GM21529 (cell line): ENCODE data around the gene TMEM258.

Experiments
- ATAC-seq: cut with Tn5 transposase; IDR thresholded peaks from one replicate; pipeline ENCODE4 v1.9.1; 2021; ENCODE audit not compliant: unreplicated experiment

Gene TMEM258

DNA sequence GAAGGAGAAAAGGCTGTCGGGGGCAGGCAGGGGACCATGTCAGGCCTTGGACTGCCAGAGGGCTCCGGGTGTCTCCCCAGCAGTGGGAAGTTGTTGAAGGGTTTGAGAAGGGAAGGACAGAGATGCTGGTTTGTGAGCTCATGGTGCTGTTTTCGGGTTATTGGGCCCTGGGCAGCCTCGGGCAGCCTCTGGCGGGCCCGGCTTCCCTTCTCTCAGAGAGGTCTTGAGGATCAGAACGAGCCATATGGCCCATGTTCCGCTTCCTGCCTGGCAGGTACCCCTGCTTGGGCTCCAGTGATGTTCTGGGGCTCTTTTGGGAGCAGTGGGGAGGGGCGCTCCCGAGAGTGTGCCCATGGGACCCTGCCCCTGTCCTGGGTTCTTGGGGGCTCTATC, 30.2 kb downstream of the TMEM258 start:
- no peak for ATAC-seq

DNA sequence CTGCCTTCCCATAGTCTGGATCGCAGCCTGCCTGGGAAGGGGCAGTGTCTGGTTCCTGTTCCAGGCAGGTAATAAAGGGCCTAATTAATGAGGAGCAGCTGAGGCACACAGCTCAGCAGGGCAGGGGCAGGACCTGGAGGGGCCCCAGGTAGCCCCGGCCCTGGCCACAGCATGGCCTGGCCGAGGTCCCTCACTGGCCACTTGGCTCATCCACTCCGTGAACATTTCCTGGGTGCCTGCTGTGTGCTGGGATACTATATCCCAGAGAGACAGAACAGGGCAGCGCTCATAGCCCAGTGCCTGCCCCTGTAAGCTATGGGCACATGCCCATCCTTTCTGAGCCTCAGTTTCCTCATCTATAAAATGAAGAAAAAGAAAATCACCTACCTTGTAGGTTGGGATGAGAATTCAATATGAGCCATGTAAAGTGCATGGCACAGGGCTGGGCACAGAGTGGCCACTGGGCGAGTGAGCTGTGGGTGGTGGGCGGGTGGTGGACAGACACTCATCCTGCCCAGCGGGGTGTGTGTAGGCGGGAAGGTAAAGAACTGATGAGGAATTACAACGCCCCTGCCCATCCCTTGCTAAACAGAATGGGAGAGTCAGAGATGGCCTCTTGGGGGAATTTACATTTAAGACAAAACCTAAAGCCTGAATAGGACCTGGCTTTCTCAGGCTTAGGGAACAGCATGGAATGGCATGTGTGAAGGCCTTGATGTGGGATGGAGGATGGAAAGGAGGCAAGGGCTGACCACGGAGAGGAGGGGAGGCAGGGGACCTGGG, 30.8 kb downstream of the TMEM258 start:
- no peak for ATAC-seq

DNA sequence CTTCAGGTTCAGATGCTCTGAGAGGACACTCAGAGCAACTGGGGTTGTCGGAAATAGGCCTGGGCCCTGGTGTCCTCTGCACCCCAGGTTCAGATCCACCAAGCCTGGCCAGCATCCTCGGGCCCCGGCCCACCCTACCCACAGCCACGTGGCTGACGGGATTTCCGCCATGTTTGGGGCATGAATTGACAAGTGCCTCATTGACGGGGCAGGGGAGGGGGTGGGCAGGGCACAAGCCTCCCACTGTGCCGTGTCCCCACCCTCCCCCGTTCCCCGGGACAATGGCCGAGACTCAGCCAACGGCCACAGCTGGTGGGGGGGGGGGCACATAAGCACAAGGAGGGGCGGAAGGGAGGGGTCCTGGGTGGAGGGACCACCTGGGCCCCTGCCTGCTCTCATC, 31.5 kb downstream of the TMEM258 start:
- ATAC-seq = no peak

DNA sequence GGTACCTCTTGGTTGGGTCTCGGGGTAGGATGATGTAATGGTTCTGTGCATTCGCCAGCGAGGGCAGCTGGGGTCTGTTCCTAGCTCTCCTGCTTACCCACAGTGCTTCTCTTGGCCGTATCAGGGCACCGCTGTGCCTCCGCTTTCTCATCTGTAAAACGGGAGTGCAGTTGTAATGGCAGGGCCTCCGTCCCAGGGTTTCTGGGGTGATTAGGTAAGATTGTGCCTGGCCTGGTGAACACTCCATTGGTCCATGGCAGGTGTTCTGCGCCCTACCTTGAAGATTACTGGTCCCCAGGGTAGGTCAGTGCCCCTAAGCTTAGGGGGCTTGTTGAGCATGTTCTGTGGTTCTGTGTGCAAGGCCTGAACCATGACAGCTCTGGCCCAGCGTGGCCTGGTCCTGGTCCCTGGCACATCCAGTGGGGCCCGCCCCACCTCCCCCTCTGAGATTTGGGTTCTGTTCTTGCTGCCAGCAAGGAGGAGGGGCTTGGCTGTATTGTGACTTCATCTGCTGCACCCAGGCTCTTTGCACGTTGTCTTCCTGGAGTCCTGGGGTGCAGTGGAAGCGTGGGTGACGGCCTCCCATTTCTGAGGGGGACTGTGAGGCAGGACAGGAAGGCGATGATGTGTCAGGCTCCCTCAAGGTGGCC, 35.1 kb downstream of the TMEM258 start:
- ATAC-seq = no peak

DNA sequence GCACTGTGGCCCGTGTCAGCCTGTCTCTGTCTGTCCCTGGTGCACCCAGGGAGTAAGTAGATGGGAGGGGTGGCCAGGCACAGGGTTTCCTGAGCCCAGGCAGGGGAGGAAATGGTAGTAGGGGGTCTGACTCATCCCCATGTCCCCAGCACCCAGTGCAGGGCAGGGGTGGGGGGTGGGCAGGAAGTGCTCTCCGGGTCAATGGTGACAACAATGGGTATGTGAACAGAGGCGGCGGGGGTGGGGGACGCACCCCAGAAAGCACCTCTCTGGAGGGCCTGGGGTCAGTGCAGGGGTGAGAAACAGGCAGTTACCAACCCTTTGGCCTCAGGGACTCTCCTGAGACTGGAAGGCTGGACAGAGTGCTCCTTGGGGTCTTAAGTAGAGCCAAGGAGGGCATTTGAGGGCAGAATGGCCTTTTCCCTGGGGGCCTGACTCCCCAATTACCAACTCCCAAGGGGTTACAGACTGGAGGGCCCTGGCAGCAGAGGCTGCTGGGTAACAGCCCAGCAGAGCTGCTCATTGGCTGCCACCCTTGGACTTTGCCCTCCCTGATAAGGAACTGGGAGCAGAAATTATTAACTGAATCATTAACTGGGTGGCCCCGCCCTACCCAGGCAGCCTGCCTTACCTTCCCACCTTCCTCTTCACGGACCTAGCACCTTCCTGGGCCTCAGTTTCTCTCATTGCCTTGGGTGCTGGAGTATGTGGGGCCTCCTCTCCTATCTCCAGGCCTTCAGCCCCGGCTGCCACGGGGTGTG, 35.8 kb downstream of the TMEM258 start:
- ATAC-seq = peak; percentile 41

DNA sequence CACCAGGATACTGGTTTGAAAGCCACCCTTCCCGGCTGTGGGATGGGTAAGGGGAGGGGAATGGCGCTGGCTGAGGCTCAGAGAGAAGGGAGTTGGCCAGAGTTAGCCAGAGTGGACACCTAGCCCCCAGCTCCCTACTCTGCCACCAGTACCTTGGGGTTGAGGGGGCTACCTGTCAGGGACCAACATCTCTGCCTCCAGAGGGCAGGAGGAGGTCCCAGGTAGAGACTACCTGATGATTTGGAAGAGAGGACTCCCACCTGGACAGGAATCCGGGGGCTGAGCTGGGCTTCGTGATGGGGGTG, 36.3 kb downstream of the TMEM258 start:
- no peak for ATAC-seq

DNA sequence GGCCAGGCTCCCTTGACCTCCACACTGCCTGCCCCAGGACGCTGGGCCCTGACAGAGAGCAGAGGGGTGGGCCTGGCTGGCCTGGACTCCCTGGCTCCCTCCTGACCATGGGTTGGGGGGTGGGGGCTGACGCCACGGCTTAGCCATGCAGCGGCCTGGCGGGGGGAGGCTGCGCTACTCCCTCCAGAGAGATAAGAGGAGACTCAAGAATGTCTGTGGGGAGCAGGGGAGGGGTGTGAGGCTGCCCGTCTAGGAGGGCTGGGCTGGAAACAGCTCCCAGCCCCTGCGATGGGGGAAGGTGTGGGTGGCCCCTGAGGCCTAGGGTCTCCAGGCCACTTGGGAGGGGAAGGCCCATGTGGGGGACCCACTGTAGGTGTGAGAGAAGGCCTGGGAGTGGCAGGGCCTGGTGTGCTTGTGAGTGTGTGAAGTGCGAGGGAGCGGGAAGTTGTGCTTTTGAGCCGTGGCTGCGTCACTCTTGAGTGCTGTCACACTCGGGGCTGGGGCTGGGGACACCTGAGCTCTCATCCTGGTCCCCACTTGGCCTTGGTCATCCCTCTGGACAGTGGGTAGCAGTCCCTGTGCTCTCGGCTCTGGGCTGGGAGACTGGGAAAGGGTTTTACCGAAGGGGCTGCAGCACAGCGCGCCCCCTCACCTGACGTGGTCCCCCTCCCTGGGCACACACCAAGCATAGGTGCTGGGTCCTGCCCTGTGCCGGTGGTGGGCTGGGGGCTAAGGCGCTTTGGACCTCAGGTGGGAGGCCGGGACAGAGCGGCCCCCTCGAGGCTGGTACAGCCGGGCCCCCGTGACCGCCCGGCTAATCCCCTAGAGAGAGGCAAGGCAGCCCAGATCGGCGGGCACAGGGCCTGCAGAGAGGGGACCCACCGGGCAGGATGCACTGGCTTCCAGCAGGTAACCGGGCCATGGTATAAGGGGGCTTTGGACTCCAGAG, 37.6 kb downstream of the TMEM258 start:
- ATAC-seq = no peak

DNA sequence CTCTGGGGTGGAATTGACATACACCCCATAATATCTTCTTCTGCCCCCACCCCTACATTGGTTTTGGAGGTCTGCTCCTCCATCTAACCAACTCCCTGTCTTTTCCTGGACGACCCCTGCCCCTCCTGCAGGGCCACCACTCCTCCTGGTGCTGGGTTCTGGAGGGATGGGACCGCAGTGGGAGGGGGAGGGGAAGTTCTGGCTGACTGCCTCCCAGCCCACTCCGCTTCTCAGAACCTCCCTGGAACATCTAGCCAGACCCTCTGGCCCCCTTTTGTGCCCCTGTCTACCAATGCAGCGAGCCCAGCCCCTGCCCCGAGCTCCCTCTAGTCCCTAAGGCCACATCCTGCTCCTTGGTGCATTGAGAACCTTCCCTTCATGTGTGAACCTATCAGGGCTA, 38.7 kb downstream of the TMEM258 start:
- ATAC-seq = no peak

DNA sequence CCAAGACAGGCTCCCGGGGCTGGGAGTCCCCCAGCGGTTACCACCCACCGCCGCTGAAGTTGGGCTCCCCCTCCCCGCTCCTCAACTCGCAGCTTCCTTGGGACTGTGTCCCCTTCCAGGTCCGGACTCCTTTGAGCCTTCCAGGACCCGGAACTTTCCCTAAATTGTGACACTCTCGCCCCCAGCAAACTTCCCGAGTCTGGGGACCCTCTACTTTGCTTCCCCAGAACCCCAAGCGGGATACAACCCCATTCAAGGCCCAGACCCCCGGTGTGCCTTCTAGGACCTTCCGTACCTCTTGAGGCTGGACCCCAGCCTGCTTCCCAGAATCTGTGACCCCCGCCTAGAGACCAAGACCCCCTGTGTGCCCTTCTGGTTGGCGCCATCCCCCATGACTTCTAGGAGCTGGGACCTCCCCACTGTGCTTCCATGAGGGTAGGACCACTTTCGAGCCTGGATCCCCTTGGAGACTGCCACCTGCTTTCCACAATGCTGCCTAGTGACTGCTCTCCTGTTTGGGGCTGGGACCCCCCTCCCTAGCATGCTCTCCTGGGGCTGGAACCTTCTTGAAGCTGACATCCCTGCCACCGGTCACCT, 39.4 kb downstream of the TMEM258 start:
- no peak for ATAC-seq

DNA sequence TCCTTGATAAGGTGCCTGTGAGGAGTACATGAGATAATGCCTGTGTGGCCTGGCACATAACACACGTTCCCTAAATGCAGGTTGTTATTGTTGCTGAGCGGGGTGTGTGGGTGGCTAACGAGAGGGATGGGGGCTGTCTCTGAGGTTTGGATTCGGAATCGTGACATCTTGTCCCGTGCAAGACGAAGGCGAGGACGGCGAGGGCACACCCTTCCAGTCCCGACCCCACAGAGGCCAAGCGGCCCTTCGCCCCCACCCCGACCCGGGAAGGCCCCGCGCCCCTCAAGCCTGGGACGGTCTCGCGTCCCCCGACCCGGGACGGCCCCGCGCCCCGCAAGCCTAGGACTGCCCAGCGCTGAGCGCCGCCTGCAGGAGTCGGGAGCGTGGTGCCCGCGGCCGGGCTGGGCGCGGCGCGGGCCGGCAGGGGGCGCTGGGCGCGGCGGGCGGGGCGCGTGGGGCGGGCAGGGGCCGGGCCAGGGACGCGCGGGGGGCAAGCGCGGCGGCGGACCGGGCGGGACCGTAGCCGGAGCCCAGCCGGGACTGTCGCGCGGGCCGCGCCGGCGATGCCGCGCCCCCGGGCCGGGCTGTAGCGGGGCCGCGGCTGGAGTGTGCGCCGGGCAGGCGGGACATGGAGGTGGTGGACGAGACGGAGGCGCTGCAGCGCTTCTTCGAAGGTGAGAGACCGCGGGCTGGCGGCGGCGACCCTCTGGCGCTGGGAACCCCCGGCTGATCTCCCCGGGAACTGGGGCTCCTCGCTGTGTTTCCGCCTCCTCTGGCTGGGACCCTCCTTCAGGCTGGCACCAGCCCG, 40.1 kb downstream of the TMEM258 start, which contains the start of gene MYRF:
MYRF (plus strand) TSS at position 520 of the 808 bp plus-strand sequence; CDS start at position 629, 109 bp downstream.
- peak; percentile 35 for ATAC-seq

DNA sequence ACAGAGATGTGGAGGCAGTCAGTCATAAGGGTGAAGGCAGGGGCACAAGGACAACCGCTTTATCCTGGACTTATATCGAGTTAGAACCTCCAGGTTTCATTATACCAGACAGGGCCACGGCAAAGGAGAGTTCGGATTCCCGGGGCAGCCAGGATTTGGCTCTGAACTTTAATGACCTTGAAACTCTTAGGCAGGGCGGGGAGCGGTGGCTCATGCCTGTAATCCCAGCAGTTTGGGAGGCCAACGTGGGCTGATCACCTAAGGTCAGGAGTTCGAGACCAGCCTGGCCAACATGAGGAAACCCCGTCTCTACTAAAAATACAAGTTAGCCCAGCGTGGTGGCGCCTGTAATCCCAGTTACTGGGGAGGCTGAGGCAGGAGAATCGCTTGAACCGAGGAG, 41.0 kb downstream of the TMEM258 start:
- ATAC-seq = no peak

DNA sequence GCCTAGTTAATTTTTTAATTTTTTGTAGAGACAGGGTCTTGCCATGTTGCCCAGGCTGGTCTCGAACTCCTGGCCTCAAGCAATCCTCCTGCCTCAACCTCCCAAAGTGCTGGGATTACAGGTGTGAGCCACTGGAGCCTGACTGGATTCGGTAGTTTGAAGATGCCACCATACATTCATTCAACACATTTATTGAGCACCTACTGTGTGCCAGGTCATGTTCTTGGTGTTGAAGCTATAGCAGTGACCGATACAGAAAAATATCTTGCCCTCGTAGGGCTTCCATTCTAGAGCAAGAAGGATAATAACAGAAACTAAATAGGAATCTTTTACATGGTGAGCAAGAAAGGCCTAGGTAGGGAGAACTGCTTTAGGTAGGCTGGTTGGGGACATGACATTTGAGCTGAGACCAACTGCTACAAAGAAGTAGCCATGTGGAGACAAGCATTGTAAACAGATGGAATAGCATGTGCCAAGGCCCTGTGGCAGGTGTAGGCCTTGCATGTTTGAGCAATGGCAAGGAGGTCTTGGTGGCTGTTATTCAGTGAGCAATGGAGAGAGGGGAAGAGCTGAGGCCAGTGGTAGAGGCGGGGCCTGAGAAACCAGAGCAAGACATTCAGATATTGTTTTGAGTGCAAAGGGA, 41.6 kb downstream of the TMEM258 start:
- no peak for ATAC-seq

DNA sequence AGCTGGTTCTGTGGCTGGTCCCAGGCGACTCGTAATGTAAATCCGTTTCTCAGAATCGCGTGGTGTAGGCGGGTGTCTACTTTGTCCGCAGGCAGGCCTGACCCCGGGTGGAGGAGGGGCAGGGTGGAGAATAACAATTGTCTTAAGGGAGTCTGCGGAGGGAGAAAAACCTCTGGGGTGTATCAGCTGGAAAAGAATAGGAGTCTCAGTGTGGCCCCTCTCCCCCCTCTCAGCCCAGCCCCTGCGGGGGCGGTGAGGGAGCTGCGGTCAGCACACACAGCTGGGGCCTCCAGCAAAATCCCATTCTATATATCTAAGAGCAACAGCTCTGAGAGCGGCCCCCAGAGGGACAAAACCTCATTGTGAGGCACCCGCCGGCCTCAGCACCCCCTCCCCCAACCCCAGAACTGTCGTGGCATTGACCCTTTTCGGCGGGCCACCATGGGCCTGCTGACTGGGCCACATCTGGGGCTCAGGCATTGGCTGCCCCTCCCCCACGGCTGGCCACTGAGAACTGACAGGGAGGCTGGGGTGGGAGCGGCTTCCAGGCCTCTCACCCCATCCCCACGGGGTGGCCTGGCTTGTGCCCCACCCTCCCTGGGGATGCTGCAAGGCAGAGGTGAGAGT, 42.7 kb downstream of the TMEM258 start:
- no peak for ATAC-seq

DNA sequence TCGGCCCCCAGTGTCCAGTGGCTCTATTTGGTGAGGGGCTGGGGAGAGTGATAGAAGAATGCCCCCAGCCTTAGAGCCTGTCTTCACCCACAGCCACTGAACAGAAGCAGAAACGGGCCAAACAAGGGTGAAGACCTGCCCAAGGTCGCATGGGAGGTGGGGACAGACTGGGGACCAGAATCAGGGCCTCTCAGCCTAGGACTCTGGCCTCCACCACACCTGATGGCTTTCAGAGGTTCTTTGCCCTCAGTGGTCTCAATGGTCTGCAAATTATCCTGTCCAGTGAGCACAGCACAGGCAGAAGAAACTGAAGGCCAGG, 44.5 kb downstream of the TMEM258 start:
- no peak for ATAC-seq

DNA sequence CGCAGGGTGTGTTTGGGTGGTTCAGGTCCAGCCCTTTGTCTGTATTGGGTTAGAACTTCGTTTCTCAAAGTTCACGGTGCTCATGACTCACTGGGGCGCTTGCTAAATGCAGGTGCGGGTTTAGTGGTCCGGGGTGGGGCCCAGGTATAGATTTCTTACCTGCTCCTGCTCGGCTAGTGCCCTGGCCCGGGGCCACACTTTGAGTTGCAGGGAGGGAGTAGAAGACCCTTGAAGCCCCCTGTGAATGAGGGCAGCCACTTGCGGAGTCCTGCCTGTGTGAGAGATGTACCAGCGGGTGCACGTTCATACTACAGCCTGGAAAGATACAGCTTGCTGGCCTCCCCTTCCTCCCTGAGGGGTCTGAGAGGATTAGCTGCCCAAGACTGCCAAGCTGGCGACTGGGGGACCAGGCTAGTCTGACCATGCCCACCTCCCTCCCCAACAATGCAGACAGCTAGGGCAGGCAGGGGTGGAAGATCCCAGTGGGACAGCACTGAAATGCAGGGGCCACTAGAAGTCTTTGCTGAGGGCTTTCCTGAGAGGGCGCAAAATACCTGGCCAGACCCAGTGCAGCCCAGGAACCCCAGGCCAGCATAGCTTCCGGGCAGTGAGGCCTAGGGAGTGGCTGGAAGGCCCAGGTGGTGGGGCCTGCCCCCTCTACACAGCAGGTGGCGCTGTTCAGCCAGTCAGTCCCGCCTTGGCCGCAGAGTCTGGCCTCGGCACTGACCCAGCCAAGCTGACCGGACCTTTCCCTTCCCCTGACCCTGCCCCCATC, 45.0 kb downstream of the TMEM258 start:
- ATAC-seq = no peak

DNA sequence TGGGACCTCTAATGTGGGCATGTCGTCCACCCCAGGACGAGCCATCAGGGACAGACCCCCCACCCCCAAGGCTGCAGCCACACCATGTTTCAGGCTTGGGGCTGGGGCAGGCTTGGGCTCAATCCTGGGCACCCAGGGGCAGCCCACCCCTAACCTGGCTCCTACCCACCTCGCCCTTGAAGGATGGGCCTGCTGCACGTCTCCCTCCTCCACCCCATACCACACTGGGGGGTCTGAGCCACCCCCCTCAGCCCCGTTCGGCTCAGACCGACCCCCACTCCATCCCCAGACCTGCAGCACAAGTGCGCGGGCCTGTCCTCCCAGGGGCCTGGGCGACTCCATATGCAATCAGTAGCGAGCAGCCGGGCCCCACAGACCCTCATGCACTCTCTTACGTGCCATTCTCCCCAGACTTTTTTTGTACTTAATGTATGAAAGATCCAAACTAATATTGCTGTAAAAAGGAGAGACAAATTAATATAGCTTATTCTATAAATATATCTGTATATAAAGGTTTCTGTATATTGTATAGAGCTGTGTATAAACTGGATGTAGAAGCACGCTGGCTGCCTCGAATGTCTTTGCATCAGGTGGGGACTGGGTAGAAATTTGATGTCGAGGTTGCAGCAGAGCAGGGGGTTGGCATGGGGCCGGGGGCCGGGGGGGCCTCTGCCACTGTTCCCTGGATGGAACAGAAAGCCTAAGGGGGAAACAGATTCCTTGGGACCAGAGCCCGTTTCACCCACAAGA, 45.8 kb downstream of the TMEM258 start:
- no peak for ATAC-seq

DNA sequence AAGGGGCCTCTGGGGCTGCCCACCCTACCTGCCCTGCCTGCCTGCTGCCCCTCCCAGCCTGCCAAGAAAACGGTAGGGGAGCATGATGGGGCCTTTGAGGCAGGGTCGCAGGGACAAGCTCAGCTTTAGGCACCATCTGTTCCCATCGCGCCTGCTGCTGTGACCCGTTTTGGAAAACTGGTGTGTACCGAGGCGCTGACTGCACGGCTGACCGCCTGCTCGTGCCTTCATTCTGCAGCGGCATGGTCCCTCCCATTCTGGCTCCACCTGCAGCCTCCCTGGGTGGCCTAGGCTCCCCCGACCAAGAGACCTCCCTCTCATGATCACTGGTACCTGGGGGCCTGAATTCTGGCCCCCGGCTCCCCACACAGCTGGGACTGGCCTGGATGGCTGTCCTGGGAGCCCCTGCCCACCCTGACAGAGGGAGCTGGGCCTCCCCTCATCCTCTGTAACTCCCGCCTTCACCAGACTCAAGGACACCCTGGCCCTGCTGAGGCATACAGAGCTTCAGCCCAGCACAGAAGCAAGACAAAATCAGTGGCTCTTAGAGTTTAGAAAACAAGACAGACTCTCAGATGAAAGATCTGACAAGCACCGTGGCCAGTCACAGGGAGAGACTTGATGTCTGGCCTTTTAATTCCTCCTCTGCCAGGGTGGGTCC, 46.5 kb downstream of the TMEM258 start:
- no peak for ATAC-seq
